GM19324 (cell line): Measurements from ENCODE around the gene ANKS3.
"Not testable (repeated sequence)": the region's sequence is repeated elsewhere in the genome, so short reads cannot be mapped to it uniquely, and the experiment has no call there.

ENCODE experiments used
- ATAC-seq: cut with Tn5 transposase; IDR thresholded peaks from one replicate; pipeline ENCODE4 v1.9.1; 2021; ENCODE audit warnings: mild to moderate bottlenecking, moderate library complexity; ENCODE audit not compliant: unreplicated experiment, low FRiP score

Gene ANKS3

DNA sequence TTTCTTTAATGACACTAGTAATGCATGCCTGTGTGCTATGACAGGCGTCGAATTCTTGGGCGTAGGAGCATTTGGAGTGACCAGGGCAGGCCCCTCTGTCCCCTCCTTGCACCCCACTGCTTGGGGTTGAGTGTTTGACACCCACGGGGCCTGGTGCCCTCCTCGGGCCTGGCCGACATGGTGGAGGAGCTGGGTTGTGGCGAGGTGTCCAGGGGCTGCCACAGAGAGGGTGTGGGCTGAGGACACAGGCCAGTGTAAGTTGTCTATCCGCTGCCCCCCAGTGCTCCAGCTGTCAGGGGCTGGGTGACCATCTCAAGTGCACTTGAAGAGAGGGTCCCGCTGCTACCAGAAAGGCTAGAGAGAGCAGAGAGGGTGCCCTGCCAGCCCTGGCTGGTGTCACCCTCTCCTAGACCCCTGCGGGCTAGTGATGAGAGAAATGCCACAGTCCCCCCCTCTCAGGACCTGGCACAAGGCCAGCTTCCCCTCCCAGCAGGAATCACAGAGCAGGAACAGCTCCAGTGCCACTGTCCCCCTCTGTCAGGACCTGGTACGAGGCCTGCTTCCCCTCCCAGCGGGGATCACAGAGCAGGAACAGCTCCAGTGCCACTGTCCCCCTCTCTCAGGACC lies 79.0 kb downstream of the ANKS3 start:
- no peak for ATAC-seq

DNA sequence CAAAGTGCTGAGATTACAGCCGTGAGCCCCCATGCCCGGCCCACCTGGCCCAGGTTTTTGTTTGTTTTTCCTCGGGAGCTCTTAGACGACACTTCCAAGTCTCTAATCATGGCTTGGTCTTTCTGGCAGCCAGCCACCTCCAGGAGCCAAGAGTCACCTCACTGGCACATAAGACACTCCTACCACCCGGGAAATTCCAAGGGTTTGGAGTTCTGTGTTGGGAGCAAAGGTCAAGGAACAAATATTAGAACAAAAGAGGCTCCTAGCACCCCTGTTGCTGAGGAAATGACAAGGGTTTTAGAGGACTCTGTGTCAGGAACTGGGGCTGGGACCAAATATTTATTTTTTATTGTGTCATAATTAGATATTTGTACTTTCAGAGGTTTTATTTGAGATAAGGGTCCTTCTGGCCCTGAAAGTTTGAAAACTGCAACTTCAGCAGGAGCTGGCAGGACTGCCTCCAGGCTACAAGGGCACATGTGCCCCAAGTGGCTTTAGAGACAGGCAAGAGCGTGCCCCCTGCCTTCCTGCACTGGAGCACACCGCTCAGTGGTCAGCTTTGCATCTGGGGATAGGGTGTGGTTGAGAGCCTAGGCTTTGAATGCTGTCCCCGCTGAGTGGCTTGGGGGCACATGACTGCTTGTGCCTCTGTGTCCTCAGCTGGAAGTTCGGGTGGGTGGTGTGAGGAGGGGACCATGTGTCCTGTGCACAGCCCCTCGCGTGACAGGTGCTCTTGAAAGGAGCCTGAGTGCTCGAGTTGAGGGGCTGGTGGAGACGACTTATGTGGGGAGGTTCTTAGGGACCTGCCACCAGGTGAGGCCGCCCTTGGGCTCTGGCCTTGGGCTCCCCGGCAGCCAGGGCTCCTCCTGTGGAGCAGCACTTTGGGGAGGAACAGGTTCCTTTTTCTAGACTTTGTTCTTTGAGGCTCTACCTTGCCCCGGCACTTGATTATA lies 79.8 kb downstream of the ANKS3 start:
- ATAC-seq = no peak

DNA sequence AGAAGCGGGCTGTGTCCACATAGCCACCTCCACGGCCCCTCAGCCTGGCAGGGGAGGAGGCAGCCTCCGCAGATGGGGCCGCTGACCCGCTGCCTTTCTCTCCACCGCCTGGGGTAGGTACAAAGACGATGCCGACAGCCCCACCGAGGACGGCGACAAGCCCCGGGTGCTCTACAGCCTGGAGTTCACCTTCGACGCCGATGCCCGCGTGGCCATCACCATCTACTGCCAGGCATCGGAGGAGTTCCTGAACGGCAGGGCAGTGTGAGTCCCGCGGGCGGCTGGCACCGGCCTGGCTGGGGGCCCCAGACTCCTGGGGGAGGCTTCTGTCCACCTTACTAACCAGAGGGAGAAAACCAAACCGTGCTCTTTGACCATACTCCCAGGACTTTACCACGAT lies 81.5 kb downstream of the ANKS3 start:
- ATAC-seq = no peak

DNA sequence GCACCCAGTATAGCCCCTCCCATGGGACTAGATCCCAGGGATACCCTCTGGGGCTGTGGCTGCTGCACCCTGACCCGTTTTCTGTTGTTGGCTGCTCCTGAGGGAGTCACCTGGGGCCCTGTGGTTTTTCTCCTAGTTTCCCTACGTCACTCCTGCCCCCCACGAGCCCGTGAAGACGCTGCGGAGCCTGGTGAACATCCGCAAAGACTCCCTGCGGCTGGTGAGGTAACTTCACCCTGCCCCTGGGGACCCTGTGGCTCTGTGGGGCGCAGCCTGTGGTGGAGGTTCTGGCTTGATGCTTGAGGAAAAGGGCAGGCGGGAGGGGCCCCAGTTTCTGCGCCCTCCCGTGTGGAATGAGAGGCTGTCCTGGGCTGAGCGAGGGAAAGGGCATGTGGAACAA lies 82.2 kb downstream of the ANKS3 start:
- ATAC-seq = no peak

DNA sequence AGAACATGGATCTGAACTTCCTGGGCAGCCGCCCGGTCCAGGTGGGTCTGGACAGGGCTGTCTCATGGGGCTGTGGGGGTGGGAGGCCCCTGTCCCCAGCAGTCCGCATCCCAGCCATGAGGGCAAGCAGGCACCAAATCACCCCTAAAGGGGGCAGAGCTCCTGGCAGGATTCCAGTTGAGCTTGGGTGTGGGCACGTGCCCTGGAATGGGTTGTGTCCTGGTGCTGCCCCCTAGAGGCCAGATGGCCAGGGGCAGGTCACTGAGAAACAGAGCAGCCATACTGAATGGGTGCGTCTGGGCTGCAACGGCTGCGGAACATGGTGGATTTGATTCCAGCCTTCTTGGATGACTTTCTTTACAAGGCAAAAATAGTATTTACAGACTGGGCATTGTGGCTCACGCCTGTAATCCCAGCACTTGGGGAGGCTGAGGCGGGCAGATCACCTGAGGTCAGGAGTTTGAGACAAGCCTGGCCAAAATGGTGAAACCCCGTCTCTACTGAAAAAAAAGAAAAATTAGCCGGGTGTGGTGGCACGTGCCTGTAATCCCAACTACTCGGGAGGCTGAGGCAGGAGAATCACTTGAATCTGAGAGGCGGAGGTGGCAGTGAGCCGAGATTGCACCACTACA lies 83.5 kb downstream of the ANKS3 start:
- not testable (repeated sequence) for ATAC-seq

DNA sequence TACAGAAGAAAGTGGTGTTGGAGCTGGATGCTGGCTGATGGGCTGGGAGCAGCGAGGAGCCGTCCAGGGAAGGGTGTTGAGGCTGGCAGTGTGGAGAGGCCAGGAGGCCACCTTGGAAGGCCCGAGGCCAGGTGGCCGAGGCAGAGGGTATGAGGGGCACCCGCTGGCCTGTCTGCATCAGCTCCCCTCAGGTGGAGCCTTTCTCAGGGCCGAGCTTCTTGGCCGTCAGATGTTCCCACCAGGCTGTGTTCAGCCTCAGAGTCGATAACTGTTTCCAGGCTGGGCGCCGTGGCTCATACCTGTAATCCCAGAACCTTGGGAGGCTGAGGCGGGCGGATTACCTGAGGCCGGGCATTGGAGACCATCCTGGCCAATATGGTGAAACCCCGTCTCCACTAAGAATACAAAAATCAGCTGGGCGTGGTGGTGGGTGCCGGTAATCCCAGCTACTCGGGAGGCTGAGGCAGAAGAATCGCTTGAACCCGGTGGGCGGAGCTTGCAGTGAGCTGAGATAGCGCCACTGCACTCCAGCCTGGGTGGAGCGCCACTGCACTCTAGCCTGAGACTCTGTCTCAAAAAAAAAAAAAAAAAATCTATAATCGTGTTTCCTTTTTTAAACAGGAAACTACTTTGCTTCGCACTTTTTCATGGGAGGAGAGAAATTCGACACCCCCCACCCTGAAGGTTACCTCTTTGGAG lies 84.2 kb downstream of the ANKS3 start:
- no peak for ATAC-seq

DNA sequence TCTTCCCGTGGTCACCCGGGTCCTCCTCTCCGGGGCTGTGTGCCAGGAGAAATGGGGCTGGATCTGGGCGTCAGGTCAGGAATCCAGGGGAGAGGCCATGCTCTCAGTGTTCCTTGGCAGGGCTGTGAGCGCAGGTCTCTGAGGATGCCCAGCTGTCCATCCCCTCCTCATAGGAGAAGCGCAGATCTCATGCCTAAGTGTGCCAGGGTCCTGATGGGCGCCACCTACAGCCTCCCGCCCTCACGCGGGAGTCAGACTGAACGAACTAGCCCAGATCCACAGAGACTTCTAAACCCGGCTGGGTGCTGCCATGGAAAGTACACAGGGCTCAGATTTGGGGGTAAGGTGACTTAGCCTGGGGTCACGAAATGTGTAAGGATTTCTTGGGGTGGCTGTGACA lies 85.2 kb downstream of the ANKS3 start:
- ATAC-seq = no peak

DNA sequence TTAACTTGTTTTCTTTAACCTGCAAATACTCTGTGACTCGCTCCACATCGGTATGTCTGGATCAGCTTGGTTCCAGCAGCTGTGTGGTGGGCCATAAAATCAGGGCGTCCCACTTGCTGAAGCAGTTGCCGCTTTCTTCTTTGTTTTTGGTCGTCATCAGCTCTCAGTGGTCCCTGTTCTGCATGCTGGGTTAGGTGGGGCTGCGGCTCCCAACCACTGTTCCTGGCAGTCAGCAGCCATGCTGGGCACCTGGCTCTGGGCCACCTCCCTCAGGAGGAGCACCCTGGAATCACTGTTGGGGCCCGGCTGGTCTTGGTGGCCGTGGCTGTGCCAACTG lies 86.5 kb downstream of the ANKS3 start:
- no peak for ATAC-seq

DNA sequence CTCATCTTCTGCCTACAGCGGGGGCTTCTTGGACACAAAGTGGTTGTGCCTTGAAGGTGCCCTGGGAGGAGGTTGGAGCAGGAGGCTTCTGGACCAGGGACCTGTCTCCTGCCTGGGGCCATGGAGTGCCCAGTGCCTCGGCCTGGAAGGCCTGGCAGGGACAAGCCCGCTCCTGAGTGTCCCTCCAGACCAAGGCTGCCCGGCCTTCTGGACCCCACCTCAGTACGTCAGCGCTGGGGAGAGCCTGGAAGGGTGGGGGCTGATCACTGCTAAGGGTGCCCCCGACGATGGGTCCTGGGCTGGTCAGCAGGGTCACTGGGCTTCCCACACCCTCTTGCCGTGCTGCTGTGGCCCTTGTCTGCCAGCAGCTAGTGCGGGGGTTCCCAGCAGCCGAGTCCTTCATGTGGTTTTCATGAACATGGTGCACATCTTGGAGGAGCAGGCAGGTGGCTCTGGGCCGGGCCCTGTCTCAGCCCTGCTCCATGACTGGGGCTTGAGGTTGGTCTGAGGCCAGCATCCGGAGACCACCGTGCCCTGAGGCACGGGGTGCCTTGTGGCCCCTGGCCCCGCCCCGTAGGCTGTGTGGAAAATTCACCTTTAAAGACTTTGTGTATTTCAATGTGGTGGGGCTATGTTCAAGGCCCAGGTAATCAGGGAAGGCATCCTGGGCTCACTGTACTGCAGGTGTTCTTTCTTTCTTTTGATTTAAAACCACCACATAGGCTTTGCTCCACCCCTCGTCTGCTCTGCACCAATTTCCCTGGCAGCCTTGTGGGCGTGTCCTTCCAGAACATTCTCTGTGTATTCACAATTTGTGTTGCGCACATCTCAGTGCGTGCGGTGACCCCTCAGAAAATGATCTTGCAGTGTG lies 87.1 kb downstream of the ANKS3 start:
- ATAC-seq = no peak
